Measurements from ENCODE around the gene SPOPL. TPM values are rescaled to one million over a fixed set of nuclear protein-coding genes. Genes with fewer than 3 reads are reported as not detected.
"Not testable (repeated sequence)": the region's sequence is repeated elsewhere in the genome, so short reads cannot be mapped to it uniquely, and the experiment has no call there.

The SPOPL gene
- total RNA-seq (2014; rRNA removed; shearing (Covaris generic)): 21.3 TPM in 2 replicates

- peak within 1 kb of the TSS; percentile 90 for H3K27ac ChIP-seq
- peak within 1 kb of the TSS; percentile 86 for H3K4me3 ChIP-seq
- H3K4me1 ChIP-seq: peaks cover 2% of the 10 kb centered on the region
- H3K9me3 ChIP-seq (replicated peaks): no peaks in the 10 kb centered on the region
- DNase-seq: peak; percentile 89 to 91
- H3K27me3 ChIP-seq: no peaks in the 10 kb centered on the region
- H3K36me3 ChIP-seq: peaks cover 4% of the 10 kb centered on the region; the same call in 1 of the 2 replicates
Observed at GRCh38 chr2:138501425-138502254, at the start of gene SPOPL. Gene SPOPL, plus strand, starts transcription at chr2:138501770. Its CDS starts 48,447 bp downstream, at chr2:138550217.

DNA sequence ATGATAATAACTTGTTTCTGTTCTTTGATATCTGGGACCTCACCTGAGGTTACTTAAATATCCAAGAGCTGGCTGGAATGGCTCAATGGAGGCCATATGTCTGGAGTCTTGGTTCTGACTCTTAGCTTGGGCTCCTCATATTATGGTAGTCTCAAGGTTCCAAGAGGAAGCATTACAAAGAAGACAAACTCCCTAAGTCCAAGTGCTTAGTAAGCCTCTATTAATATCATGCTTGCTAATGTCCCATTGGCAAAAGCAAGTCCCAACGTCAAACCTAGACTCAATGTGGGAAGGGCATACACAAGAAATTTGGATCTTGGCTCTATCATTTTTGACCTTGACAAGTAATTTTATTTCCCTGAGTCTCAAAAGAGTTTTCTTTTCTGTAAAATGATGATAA, 49.2 kb upstream of the SPOPL start:
- H3K36me3 ChIP-seq: no peaks in the 10 kb centered on the region
- no peak overlapping the region for H3K27ac ChIP-seq
- DNase-seq: no peak
- no peaks in the 10 kb centered on the region for H3K4me1 ChIP-seq
- no peaks in the 10 kb centered on the region for H3K9me3 ChIP-seq (replicated peaks)
- H3K27me3 ChIP-seq: no peaks in the 10 kb centered on the region
- H3K4me3 ChIP-seq: no peak overlapping the region

- H3K4me3 ChIP-seq: no peak overlapping the region
- H3K9me3 ChIP-seq (replicated peaks): no peaks in the 10 kb centered on the region
- no peaks in the 10 kb centered on the region for H3K36me3 ChIP-seq
- no peak overlapping the region for H3K27ac ChIP-seq
- DNase-seq: no peak
- no peaks in the 10 kb centered on the region for H3K27me3 ChIP-seq
- no peaks in the 10 kb centered on the region for H3K4me1 ChIP-seq
Observed at GRCh38 chr2:138453815-138454214, 47.8 kb upstream of the SPOPL start.

- DNase-seq: no peak
- Histone ChIP-seq H3K4me3 (no peak overlapping the region), H3K9me3 (replicated peaks) (no peaks in the 10 kb centered on the region)
Observed at GRCh38 chr2:138454761-138455160, 46.8 kb upstream of the SPOPL start.

DNA sequence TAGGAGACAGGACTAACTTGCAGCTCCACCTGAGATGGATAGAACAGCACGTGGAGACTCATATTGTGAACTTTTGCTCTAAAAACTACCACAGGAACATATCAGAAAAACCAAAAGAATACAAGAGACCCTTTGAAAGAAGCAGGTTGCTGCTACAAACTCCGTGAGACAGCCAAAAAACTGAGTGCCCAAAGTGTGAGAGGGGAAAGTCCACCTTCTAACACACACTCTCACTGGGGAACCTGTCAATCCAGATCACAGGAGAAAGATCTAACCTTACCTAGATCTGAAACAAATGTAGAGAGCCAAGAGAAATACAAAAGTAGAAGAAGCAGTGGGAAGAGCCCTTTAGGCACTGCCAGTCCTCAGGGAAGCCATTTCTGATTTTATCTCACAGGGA, 46.3 kb upstream of the SPOPL start:
- Histone ChIP-seq H3K9me3 (replicated peaks) (no peaks in the 10 kb centered on the region), H3K27ac (no peak overlapping the region), H3K4me3 (no peak overlapping the region), H3K4me1 (no peaks in the 10 kb centered on the region), H3K36me3 (no peaks in the 10 kb centered on the region), H3K27me3 (no peaks in the 10 kb centered on the region)
- no peak for DNase-seq

More at GRCh38 chr2:138454761-138455160, 46.8 kb upstream of the SPOPL start:
- Histone ChIP-seq H3K4me1 (no peaks in the 10 kb centered on the region), H3K36me3 (no peaks in the 10 kb centered on the region), H3K27me3 (no peaks in the 10 kb centered on the region), H3K27ac (no peak overlapping the region)

DNA sequence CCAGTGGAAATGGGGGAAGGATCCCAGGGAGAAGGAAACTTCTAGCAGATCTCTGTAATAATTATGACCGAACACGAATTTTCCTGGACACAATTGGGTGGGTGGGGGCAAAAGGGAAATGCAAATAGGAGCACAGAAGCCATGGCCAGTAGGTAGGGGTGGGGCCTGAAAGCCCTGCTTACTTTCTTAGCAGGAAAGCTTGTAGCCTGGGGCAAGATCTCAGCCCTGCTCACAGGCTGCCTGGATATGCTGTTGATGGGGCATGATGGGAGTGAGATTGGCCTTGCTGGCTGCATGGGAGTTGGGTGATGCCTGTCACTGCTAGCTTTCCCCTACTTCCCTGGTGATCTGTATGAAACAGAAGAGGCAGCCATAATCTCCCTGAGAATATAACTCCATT, 45.9 kb upstream of the SPOPL start:
- no peaks in the 10 kb centered on the region for H3K27me3 ChIP-seq
- no peak overlapping the region for H3K27ac ChIP-seq
- DNase-seq: peak in 1 of 2 experiments; percentile 6
- H3K4me1 ChIP-seq: no peaks in the 10 kb centered on the region
- no peak overlapping the region for H3K4me3 ChIP-seq
- H3K36me3 ChIP-seq: no peaks in the 10 kb centered on the region
- no peaks in the 10 kb centered on the region for H3K9me3 ChIP-seq (replicated peaks)

- not testable (repeated sequence) for H3K27ac ChIP-seq; H3K4me3 ChIP-seq; H3K4me1 ChIP-seq; H3K36me3 ChIP-seq; H3K27me3 ChIP-seq; DNase-seq; H3K9me3 ChIP-seq (replicated peaks)
Observed at GRCh38 chr2:138462689-138463088, 38.9 kb upstream of the SPOPL start.

DNA sequence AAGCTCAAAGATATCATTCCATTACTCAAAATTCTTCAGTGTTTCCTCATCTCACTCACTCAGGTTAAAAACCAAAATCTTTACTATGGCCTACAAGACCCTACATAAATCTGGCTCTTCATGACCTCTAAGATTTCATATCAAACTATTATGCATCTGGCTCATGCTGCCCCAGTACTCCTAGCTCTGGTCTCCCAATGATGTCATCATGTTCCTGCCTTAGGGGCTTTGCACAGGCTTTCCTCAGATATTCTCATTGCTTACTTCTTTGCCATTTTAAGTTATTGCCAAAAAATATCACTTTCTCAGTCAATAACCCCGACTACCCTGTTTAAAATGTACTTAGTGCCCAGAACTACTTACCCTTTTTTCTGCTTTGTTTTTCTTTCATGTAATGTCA, 33.0 kb upstream of the SPOPL start:
- Histone ChIP-seq H3K4me1 (no peaks in the 10 kb centered on the region), H3K27me3 (no peaks in the 10 kb centered on the region), H3K4me3 (no peak overlapping the region), H3K27ac (no peak overlapping the region), H3K36me3 (no peaks in the 10 kb centered on the region), H3K9me3 (replicated peaks) (no peaks in the 10 kb centered on the region)
- DNase-seq: no peak

- Histone ChIP-seq H3K27ac (no peak overlapping the region), H3K4me1 (no peaks in the 10 kb centered on the region), H3K4me3 (no peak overlapping the region), H3K9me3 (replicated peaks) (no peaks in the 10 kb centered on the region), H3K36me3 (no peaks in the 10 kb centered on the region), H3K27me3 (no peaks in the 10 kb centered on the region)
- DNase-seq: no peak
Observed at GRCh38 chr2:138469411-138469810, 32.2 kb upstream of the SPOPL start.

GRCh38 chr2:138470941-138471340, 30.6 kb upstream of the SPOPL start:
- no peak overlapping the region for H3K27ac ChIP-seq
- no peaks in the 10 kb centered on the region for H3K36me3 ChIP-seq
- no peaks in the 10 kb centered on the region for H3K9me3 ChIP-seq (replicated peaks)
- no peak overlapping the region for H3K4me3 ChIP-seq
- H3K27me3 ChIP-seq: no peaks in the 10 kb centered on the region
- no peaks in the 10 kb centered on the region for H3K4me1 ChIP-seq
- no peak for DNase-seq

GRCh38 chr2:138474100-138474825, 27.3 kb upstream of the SPOPL start:
- Histone ChIP-seq H3K27me3 (no peaks in the 10 kb centered on the region), H3K9me3 (replicated peaks) (no peaks in the 10 kb centered on the region), H3K4me1 (no peaks in the 10 kb centered on the region), H3K4me3 (no peak overlapping the region), H3K36me3 (no peaks in the 10 kb centered on the region), H3K27ac (no peak overlapping the region)
- DNase-seq: no peak

DNA sequence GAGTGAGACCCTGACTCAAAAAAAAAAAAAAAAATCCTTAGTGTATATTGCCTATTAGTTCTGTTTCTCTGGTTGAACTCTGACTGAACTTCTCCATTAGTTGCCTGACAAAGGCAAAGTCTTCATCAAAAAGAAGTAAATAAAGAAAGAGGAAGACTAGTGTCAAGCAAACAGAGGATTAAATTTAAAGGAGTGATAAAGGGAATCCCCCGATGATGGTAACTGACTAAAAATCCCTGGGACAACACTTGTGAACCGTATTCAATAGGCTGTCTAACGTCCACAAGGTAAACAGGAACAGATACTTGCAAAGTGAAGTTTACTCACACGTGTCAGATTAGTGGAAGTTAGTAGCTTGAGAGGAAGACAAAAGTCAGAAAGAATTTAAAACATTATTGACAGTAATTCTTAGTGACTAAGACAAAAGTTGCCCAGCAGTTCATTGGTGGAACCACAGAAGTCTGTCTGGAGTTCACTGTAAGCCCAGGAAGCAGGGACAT, 26.2 kb upstream of the SPOPL start:
- no peak overlapping the region for H3K27ac ChIP-seq
- no peaks in the 10 kb centered on the region for H3K4me1 ChIP-seq
- DNase-seq: no peak

DNA sequence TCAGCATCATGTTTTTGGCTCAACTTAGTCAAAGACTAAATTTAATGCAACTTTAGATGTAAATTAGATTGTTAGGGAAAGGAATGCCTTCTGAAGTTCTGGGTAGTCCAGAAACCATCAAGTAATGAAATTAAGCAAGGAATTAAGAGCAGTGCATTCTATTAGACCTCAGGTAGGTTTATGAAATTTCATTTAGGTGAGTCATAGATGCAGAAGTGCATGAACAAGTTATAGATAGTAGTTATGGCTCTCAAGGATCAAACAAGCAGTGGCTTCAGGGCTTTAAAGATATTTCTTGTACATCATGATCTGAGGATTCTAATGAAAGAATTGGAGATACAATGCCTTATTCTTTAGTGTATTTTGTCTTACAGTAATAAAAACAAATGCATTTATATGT, 25.4 kb upstream of the SPOPL start:
- no peak overlapping the region for H3K27ac ChIP-seq
- no peaks in the 10 kb centered on the region for H3K36me3 ChIP-seq
- H3K4me1 ChIP-seq: no peaks in the 10 kb centered on the region
- DNase-seq: no peak
- no peaks in the 10 kb centered on the region for H3K9me3 ChIP-seq (replicated peaks)
- H3K4me3 ChIP-seq: no peak overlapping the region
- H3K27me3 ChIP-seq: no peaks in the 10 kb centered on the region

More for the DNA sequence above, 26.2 kb upstream of the SPOPL start:
- H3K27me3 ChIP-seq: no peaks in the 10 kb centered on the region
- H3K9me3 ChIP-seq (replicated peaks): no peaks in the 10 kb centered on the region
- no peaks in the 10 kb centered on the region for H3K36me3 ChIP-seq
- no peak overlapping the region for H3K4me3 ChIP-seq

- H3K27ac ChIP-seq: no peak overlapping the region
- H3K4me3 ChIP-seq: no peak overlapping the region
- no peaks in the 10 kb centered on the region for H3K27me3 ChIP-seq
- no peaks in the 10 kb centered on the region for H3K36me3 ChIP-seq
- H3K9me3 ChIP-seq (replicated peaks): no peaks in the 10 kb centered on the region
- DNase-seq: no peak
- no peaks in the 10 kb centered on the region for H3K4me1 ChIP-seq
Observed at GRCh38 chr2:138476940-138477339, 24.6 kb upstream of the SPOPL start.

DNA sequence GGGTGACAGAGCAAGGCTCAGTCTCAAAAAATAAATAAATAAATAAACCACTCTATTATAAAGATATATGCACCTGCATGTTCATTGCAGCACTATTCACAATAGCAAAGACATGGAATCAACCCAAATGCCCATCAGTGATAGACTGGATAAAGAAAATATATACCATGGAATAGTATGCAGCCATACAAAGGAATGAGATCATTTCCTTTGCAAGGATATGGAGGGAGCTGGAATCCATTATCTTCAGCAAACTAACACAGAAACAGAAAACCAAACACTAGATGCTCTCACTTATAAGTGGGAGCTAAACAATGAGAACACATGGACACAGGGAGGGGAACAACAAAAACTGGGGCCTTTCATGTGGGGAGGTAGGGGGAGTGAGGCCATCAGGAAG, 18.8 kb upstream of the SPOPL start:
- H3K9me3 ChIP-seq (replicated peaks); H3K36me3 ChIP-seq; H3K27ac ChIP-seq; H3K4me1 ChIP-seq; H3K27me3 ChIP-seq; H3K4me3 ChIP-seq; DNase-seq: not testable (repeated sequence)

All from SJCRH30 (cell line).